Tibial nerve (tissue), 4 donors: Measurements from ENCODE around the gene SLC29A4. TPM values are rescaled to one million over a fixed set of nuclear protein-coding genes. Genes with fewer than 3 reads are reported as not detected.
"Not testable (repeated sequence)": the region's sequence is repeated elsewhere in the genome, so short reads cannot be mapped to it uniquely, and the experiment has no call there.

ENCODE experiments used
- DNase-seq, 2 donors: peaks; one replicate each; pipeline ENCODE4 v3.0.0-alpha.2; 2019; ENCODE audit warnings: low spot score in 2 of 2
- H3K27ac ChIP-seq, 4 donors: fragments of 200-600 bp; sonication (generic) in 3 of 4; one replicate each; pipeline ENCODE4 v1.5.1; 2017 to 2019; ENCODE audit warnings: mild to moderate bottlenecking in 1 of 4
- H3K27me3 ChIP-seq, 2 donors: fragments of 200-600 bp; sonication (generic) in 1 of 2; one replicate each; pipeline versions ENCODE4 v1.5.1 to v1.6.0; 2017 to 2019
- H3K36me3 ChIP-seq, 3 donors: fragments of 200-600 bp; sonication (generic); one replicate each; pipeline ENCODE4 v1.5.1; 2018 to 2019
- H3K4me1 ChIP-seq, 4 donors: fragments of 200-600 bp; sonication (generic) in 3 of 4; one replicate each; pipeline ENCODE4 v1.5.1; 2017 to 2019
- H3K4me3 ChIP-seq, 4 donors: fragments of 200-600 bp; sonication (generic) in 3 of 4; one replicate each; pipeline ENCODE4 v1.5.1; 2017 to 2019; ENCODE audit warnings: mild to moderate bottlenecking in 1 of 4, moderate library complexity in 1 of 4
- H3K9me3 ChIP-seq, 4 donors: fragments of 200-600 bp; sonication (generic) in 3 of 4; one replicate each; pipeline ENCODE4 v1.5.1; 2017 to 2019
- CTCF ChIP-seq, 5 experiments: fragments of 200-600 bp in 3 of 5; fragments of 450-650 bp in 2 of 5; sonication (generic) in 3 of 5; IDR thresholded peaks; one replicate each; pipeline ENCODE4 v1.5.1; 2016 to 2019; ENCODE audit warnings: antibody characterized with exemption in 5 of 5, mild to moderate bottlenecking in 3 of 5, moderate library complexity in 2 of 5
- EP300 ChIP-seq, 2 donors: sonication (generic); formaldehyde crosslinking; IDR thresholded peaks; one replicate each; pipeline ENCODE4 v1.6.1; 2017; ENCODE audit warnings: antibody characterized with exemption in 2 of 2, mild to moderate bottlenecking in 1 of 2
- POLR2A ChIP-seq, 2 donors: fragments of 450-650 bp; IDR thresholded peaks; one replicate each; pipeline ENCODE4 v1.6.1; 2017; ENCODE audit warnings: antibody characterized with exemption in 2 of 2, mild to moderate bottlenecking in 2 of 2, moderate library complexity in 2 of 2
- WGBS, 2 donors: methylation state at CpG; one replicate each; pipeline ENCODE4 v1.1.5; 2018; 5-methylcytosine and 5-hydroxymethylcytosine counted together
- total RNA-seq, 4 donors: library from RNA; depleted of rRNA; stranded (reverse); fragments of >200 nt; gene quantifications; one replicate each; pipeline ENCODE4 v1.1.0, GENCODE V29; 2016

Gene SLC29A4
- total RNA-seq, 4 donors from 2014 or later: 1.4 to 6.3 (median 2.7) TPM

- Histone ChIP-seq H3K36me3 (peaks cover 4 to 89% (median 13%) of the 10 kb centered on the region in 3 donors), H3K4me3 (no peak overlapping the region), H3K4me1 (no peaks in the 10 kb centered on the region), H3K9me3 (peaks cover 0 to 14% (median 2%) of the 10 kb centered on the region in 4 donors), H3K27me3 (no peaks in the 10 kb centered on the region), H3K27ac (no peak overlapping the region)
- DNase-seq: no peak
- 82 to 87% methylated on average over 28 to 29 of the region's 29 CpGs for WGBS, 2 donors
- TF ChIP-seq POLR2A (IDR thresholded peaks at IDR 0.05) (no peak), CTCF (IDR thresholded peaks at IDR 0.05) (no peak), EP300 (IDR thresholded peaks at IDR 0.05) (no peak)
These were observed 40.1 kb downstream of the SLC29A4 start for GRCh38 chr7:5322621-5323410.

- H3K36me3 ChIP-seq: peaks cover 0 to 89% (median 13%) of the 10 kb centered on the region in 3 donors
- WGBS, 2 donors: 96 to 97% methylated on average over 30 to 31 of the region's 31 CpGs
- not testable (repeated sequence) for H3K27ac ChIP-seq
These were observed 41.3 kb downstream of the SLC29A4 start for GRCh38 chr7:5323800-5324781.

GRCh38 chr7:5324961-5325360 lies 42.2 kb downstream of the SLC29A4 start:
- 89 to 91% methylated on average over 9 to 10 of the region's 10 CpGs for WGBS, 2 donors
- peaks cover 0 to 88% (median 13%) of the 10 kb centered on the region in 3 donors for H3K36me3 ChIP-seq
- H3K27me3 ChIP-seq: no peaks in the 10 kb centered on the region
- H3K4me3 ChIP-seq: no peak overlapping the region
- DNase-seq: no peak
- TF ChIP-seq EP300 (IDR thresholded peaks at IDR 0.05) (no peak), CTCF (IDR thresholded peaks at IDR 0.05) (no peak), POLR2A (IDR thresholded peaks at IDR 0.05) (no peak)
- no peak overlapping the region for H3K27ac ChIP-seq
- H3K9me3 ChIP-seq: no peaks in the 10 kb centered on the region
- H3K4me1 ChIP-seq: no peaks in the 10 kb centered on the region

More at GRCh38 chr7:5323800-5324781, 41.3 kb downstream of the SLC29A4 start:
- not testable (repeated sequence) for H3K27me3 ChIP-seq, H3K9me3 ChIP-seq, H3K4me1 ChIP-seq, DNase-seq, H3K4me3 ChIP-seq

GRCh38 chr7:5330288-5330687 lies 47.5 kb downstream of the SLC29A4 start:
- H3K27me3 ChIP-seq: no peaks in the 10 kb centered on the region
- 100% methylated on average over 3 of the region's 3 CpGs for WGBS, 2 donors
- H3K4me3 ChIP-seq: no peak overlapping the region
- no peak overlapping the region for H3K27ac ChIP-seq
- H3K36me3 ChIP-seq: peaks cover 6 to 87% (median 7%) of the 10 kb centered on the region in 3 donors
- H3K9me3 ChIP-seq: no peaks in the 10 kb centered on the region
- no peaks in the 10 kb centered on the region for H3K4me1 ChIP-seq
- TF ChIP-seq CTCF (IDR thresholded peaks at IDR 0.05) (no peak), EP300 (IDR thresholded peaks at IDR 0.05) (no peak), POLR2A (IDR thresholded peaks at IDR 0.05) (no peak)
- DNase-seq: no peak

GRCh38 chr7:5332579-5332978 lies 49.8 kb downstream of the SLC29A4 start:
- Histone ChIP-seq H3K4me1 (no peaks in the 10 kb centered on the region), H3K27me3 (no peaks in the 10 kb centered on the region), H3K9me3 (peaks cover 0 to 17% (median 6%) of the 10 kb centered on the region in 4 donors), H3K36me3 (peaks cover 12 to 98% (median 20%) of the 10 kb centered on the region in 3 donors), H3K27ac (no peak overlapping the region), H3K4me3 (no peak overlapping the region)
- WGBS, 2 donors: 86 to 88% methylated on average over 29 to 40 of the region's 43 CpGs
- no peak for DNase-seq
- TF ChIP-seq POLR2A (IDR thresholded peaks at IDR 0.05) (no peak), CTCF (IDR thresholded peaks at IDR 0.05) (no peak), EP300 (IDR thresholded peaks at IDR 0.05) (no peak)
